ENCODE measurements around the gene RHBG. TPM values are rescaled to one million over a fixed set of nuclear protein-coding genes. Genes with fewer than 3 reads are reported as not detected.

RHBG gene
- total and polyA plus RNA-seq, 9 donors = 0.13 to 1.2 (median 0.49) TPM; not detected in 6

DNA sequence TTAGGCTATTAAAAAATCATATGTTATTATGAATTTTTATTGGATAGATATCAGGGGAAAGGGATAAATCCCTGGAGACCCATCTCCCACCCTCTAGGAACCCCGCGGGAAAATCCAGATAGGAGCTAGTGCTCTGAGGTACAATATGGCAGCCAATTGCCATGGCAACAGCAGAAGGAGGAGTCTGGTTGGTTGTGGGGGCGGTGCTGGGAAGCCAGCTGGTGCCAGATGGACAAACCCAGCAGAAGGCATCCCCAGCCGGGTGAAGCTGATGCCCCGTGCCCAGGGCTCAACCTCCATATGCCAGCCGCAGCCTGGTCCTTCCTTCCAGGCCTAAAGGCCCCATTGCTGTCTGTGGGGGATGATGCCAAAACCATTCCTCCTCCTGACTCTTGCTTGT lies 38.3 kb downstream of the RHBG start:
- Histone ChIP-seq H3K4me1 (ENCODE audit: control insufficient read depth, insufficient read depth, low read length) (no peaks in the 10 kb centered on the region), H3K36me3 (ENCODE audit: control insufficient read depth, insufficient read depth, low read length) (no peaks in the 10 kb centered on the region), H3K4me3 (ENCODE audit: low read length) (no peak overlapping the region), H3K9me3 (replicated peaks; ENCODE audit: control insufficient read depth, low read depth, low read length) (no peaks in the 10 kb centered on the region), H3K27me3 (ENCODE audit: control insufficient read depth, insufficient read depth, low read length) (peaks cover 68% of the 10 kb centered on the region), H3K27ac (ENCODE audit: low read length) (no peak overlapping the region)
- DNase-seq = no peak
- 20% methylated on average over 1 of the region's 6 CpGs for WGBS (ENCODE audit: insufficient coverage)

DNA sequence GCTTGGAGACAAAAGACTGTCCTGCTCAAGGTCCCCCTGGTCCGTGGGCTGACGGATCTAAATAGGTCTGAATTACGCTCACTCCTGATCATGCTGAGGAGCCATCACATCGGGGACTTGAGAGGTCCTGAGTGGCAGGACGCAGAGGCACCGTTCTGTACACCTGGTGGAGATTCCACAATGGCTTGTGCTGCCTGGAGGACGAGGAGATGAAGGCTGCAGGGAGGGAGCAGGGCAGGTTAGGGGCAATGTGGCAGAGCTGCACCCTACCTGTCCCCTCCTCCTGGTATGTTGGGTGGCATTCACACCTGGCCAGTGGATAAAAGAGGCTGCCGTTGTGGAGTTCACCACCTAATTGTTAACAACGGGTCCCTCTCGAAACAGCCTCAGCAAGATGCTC lies 38.7 kb downstream of the RHBG start:
- DNase-seq = no peak
- Histone ChIP-seq H3K36me3 (ENCODE audit: control insufficient read depth, insufficient read depth, low read length) (no peaks in the 10 kb centered on the region), H3K4me3 (ENCODE audit: low read length) (no peak overlapping the region), H3K27me3 (ENCODE audit: control insufficient read depth, insufficient read depth, low read length) (peaks cover 68% of the 10 kb centered on the region), H3K4me1 (ENCODE audit: control insufficient read depth, insufficient read depth, low read length) (no peaks in the 10 kb centered on the region), H3K9me3 (replicated peaks; ENCODE audit: control insufficient read depth, low read depth, low read length) (no peaks in the 10 kb centered on the region), H3K27ac (ENCODE audit: low read length) (no peak overlapping the region)
- WGBS (ENCODE audit: insufficient coverage) = 58% methylated on average over 7 of the region's 10 CpGs

DNA sequence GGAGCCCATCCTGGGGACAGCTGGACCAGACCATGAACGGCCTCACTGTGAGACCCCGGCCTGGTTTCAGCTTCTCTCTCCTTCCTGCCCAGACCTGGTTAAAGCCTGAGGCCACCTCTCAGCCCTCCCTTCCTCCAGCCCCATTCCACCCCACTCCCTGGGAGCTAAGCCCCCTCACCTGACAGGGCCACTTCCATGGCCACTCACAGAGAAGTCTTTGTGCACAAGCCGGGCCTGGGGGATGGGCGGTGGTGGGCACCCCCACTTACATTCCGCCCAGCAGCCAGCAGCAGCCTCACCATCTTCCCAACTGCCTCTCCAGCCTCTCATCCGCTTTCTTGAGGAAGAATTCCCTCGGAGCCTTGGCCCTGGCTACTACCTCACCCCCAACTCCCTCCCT lies 40.4 kb downstream of the RHBG start:
- H3K4me1 ChIP-seq (ENCODE audit: control insufficient read depth, insufficient read depth, low read length) = no peaks in the 10 kb centered on the region
- WGBS (ENCODE audit: insufficient coverage) = 70% methylated on average over 5 of the region's 7 CpGs
- H3K36me3 ChIP-seq (ENCODE audit: control insufficient read depth, insufficient read depth, low read length) = no peaks in the 10 kb centered on the region
- DNase-seq = no peak
- no peak overlapping the region for H3K4me3 ChIP-seq (ENCODE audit: low read length)
- peaks cover 78% of the 10 kb centered on the region for H3K27me3 ChIP-seq (ENCODE audit: control insufficient read depth, insufficient read depth, low read length)
- H3K27ac ChIP-seq (ENCODE audit: low read length) = no peak overlapping the region
- no peaks in the 10 kb centered on the region for H3K9me3 ChIP-seq (replicated peaks; ENCODE audit: control insufficient read depth, low read depth, low read length)

DNA sequence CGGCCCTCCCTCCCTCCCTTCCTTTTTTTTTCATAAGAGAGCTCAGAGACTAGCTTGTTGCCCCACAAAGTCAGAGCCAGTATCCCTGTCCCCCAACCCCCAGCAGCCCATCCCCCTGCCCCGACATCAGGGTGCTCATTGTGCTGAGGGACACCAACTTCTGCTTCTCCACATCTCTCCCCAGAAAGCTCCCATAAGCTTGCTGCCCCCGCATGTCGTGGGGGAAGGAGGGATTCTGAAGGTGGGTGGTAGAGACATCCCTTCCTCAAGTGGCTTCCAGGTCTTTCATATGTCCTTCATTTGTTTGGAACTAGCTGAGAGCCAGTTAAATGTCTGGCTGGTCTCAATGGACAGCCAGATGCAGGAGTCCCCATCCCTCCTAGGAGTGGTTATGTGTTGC lies 41.2 kb downstream of the RHBG start:
- Histone ChIP-seq H3K4me1 (ENCODE audit: control insufficient read depth, insufficient read depth, low read length) (no peaks in the 10 kb centered on the region), H3K27me3 (ENCODE audit: control insufficient read depth, insufficient read depth, low read length) (peaks cover 77% of the 10 kb centered on the region)
- 60% methylated on average over 1 of the region's 4 CpGs for WGBS (ENCODE audit: insufficient coverage)

DNA sequence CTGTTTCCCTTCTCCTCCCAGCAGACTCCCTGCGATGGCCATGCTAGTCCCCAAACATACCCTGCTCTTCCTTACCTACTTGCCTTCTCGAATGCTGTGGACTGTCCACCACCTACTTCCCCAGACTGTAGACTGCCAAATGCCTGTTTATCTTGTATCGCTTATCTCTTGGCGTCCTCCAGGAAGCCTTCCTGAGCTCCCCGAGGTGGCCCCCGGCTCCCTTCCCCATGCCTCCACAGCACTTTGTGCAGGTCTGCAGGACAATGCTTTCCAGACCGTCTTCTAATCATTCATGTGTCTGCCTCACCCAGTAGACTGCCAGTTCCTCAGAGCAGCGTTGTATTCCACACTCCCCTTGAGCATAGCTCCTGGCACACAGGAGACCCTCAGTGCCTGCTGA lies 41.7 kb downstream of the RHBG start:
- no peaks in the 10 kb centered on the region for H3K9me3 ChIP-seq (replicated peaks; ENCODE audit: control insufficient read depth, low read depth, low read length)
- H3K36me3 ChIP-seq (ENCODE audit: control insufficient read depth, insufficient read depth, low read length) = no peaks in the 10 kb centered on the region
- DNase-seq = no peak
- H3K4me1 ChIP-seq (ENCODE audit: control insufficient read depth, insufficient read depth, low read length) = no peaks in the 10 kb centered on the region
- peaks cover 77% of the 10 kb centered on the region for H3K27me3 ChIP-seq (ENCODE audit: control insufficient read depth, insufficient read depth, low read length)
- H3K27ac ChIP-seq (ENCODE audit: low read length) = no peak overlapping the region
- WGBS (ENCODE audit: insufficient coverage) = 82% methylated on average over 7 of the region's 8 CpGs
- H3K4me3 ChIP-seq (ENCODE audit: low read length) = no peak overlapping the region

More for the DNA sequence above, 41.2 kb downstream of the RHBG start:
- Histone ChIP-seq H3K36me3 (ENCODE audit: control insufficient read depth, insufficient read depth, low read length) (no peaks in the 10 kb centered on the region), H3K9me3 (replicated peaks; ENCODE audit: control insufficient read depth, low read depth, low read length) (no peaks in the 10 kb centered on the region), H3K27ac (ENCODE audit: low read length) (no peak overlapping the region), H3K4me3 (ENCODE audit: low read length) (no peak overlapping the region)
- no peak for DNase-seq

DNA sequence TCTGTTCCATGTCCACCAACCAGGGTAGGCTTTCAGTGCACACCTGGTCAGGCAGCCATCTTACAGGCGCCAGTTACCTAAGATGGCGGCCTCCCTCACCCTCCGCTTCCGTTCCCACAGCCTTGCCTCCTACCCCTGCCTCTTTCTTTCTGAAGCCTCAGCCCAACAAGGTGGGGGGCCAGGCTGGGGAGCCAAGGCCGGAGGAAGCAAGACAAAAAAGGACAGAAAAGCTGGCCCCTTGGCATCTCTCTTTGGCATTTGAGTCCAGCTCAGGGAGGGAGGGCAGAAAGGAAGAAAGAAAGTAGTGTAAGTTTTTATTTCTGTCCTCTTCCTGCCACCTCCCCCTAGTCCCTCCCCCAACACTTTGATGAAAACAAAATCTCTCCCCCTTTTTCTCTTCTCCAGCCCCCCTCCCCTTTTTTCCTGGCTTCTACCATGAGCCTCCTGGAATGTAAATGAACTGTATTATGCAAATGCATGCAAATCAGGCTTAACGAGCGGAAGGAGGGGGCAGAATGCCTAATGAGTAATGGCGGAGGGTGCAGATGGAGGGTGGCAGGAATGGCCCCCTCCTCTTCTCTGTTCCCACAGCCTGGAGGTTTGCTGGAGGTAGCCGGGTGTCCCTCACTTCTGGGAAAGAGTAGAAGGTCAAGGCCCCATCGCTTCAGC lies 43.8 kb downstream of the RHBG start:
- Histone ChIP-seq H3K9me3 (replicated peaks; ENCODE audit: control insufficient read depth, low read depth, low read length) (no peaks in the 10 kb centered on the region), H3K4me3 (ENCODE audit: low read length) (no peak overlapping the region), H3K27me3 (ENCODE audit: control insufficient read depth, insufficient read depth, low read length) (peaks cover 72% of the 10 kb centered on the region), H3K27ac (ENCODE audit: low read length) (no peak overlapping the region), H3K36me3 (ENCODE audit: control insufficient read depth, insufficient read depth, low read length) (no peaks in the 10 kb centered on the region), H3K4me1 (ENCODE audit: control insufficient read depth, insufficient read depth, low read length) (no peaks in the 10 kb centered on the region)
- no peak for DNase-seq
- WGBS (ENCODE audit: insufficient coverage) = 100% methylated on average over 1 of the region's 10 CpGs

DNA sequence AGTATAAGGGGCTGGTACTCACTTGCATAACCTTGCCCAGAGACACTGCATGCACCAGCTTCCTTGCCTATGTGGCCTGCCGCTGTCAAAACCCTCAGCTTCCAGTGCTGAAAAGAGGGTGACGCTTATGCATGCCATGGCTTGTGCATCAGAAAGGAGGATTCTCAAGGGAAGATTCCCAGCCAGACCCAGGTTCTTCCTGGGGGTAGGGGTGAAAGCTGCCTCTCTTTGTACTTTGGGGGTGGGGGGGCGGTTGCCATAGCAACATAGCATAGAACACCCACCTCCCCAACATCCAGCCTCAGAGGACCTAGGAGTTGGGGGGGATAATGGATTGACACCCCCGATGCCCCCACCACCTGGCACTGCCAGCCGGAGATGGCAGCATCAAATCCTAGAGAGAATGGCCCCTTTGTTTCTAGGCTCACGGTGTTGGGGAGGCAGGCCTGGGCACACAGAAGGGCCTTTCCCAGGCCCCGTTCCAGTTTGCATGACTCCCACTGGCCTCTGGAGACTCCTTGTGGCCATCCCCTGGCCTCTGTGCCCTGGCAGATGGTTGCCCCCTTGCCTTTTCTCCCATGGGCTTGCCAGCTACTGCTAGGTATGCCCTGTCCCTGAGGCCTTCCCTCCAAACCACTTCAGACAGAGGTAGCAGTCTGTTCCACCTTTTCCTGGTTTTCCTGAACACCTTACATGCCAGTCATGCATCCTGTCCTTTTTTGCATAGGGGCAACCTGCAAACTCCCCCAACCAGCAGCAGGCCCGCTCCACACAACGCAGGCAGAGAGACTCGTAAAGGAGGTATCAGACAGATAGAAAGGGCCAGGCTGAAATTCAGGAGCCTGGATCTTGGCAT lies 44.6 kb downstream of the RHBG start:
- WGBS (ENCODE audit: insufficient coverage) = 73% methylated on average over 3 of the region's 10 CpGs
- H3K36me3 ChIP-seq (ENCODE audit: control insufficient read depth, insufficient read depth, low read length) = no peaks in the 10 kb centered on the region
- no peak overlapping the region for H3K27ac ChIP-seq (ENCODE audit: low read length)
- no peaks in the 10 kb centered on the region for H3K9me3 ChIP-seq (replicated peaks; ENCODE audit: control insufficient read depth, low read depth, low read length)
- no peak overlapping the region for H3K4me3 ChIP-seq (ENCODE audit: low read length)
- no peak for DNase-seq
- peaks cover 74% of the 10 kb centered on the region for H3K27me3 ChIP-seq (ENCODE audit: control insufficient read depth, insufficient read depth, low read length)
- no peaks in the 10 kb centered on the region for H3K4me1 ChIP-seq (ENCODE audit: control insufficient read depth, insufficient read depth, low read length)

DNA sequence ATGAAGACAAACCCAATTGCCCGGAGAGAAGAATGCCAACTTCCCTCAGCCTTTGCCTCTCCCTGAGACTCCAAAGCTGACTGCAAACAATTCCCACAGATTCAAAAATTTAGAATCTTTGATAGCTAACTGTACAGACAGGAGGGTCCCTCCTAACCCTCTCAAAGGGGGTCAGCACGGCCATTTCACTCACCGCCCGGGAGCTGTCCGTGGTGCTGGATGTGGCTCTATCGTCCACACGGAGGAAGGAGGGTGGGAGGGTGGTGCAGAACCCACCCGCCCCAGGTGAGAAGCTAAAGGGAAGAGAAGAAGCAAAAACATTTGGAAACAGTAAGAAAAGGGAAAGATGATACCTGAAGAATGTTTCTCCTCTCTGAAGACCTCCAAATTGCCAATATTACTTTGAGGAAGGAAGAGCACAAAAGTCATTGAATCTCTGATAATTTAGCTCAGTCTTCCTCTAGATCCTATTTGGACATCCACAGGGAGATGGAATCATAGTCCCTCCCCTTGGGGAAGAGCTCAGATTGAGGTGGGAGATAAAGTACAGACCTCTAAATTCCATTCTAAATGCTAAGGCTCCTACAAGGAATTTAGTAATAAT lies 45.6 kb downstream of the RHBG start:
- Histone ChIP-seq H3K9me3 (replicated peaks; ENCODE audit: control insufficient read depth, low read depth, low read length) (no peaks in the 10 kb centered on the region), H3K4me3 (ENCODE audit: low read length) (no peak overlapping the region), H3K27ac (ENCODE audit: low read length) (no peak overlapping the region), H3K36me3 (ENCODE audit: control insufficient read depth, insufficient read depth, low read length) (no peaks in the 10 kb centered on the region), H3K27me3 (ENCODE audit: control insufficient read depth, insufficient read depth, low read length) (peaks cover 78% of the 10 kb centered on the region), H3K4me1 (ENCODE audit: control insufficient read depth, insufficient read depth, low read length) (no peaks in the 10 kb centered on the region)
- no CpG with 5 or more reads among the region's 8 CpGs for whole genome bisulfite sequencing (ENCODE audit: insufficient coverage)
- DNase-seq = no peak

DNA sequence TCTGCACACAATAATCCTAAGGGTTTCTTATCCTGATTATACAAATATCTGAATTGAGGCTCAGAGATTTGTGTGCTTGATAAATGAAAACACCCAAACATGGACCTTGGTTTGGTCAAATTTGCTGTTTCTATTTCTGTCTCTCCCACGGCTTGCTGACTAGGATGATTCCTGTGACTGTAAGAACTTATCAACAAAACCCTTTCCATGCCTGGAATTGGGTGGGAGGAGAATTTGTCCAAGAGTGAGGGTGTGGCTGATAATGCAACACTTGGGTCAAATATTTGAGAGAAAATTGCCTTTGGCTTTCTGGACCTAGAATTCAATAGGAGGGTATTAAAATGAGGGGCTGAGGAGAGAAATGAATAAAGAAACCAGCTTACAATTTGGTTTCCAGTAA lies 48.0 kb downstream of the RHBG start:
- DNase-seq = no peak
- Histone ChIP-seq H3K27ac (ENCODE audit: low read length) (no peak overlapping the region), H3K27me3 (ENCODE audit: control insufficient read depth, insufficient read depth, low read length) (peaks cover 89% of the 10 kb centered on the region), H3K4me3 (ENCODE audit: low read length) (no peak overlapping the region), H3K36me3 (ENCODE audit: control insufficient read depth, insufficient read depth, low read length) (no peaks in the 10 kb centered on the region), H3K9me3 (replicated peaks; ENCODE audit: control insufficient read depth, low read depth, low read length) (no peaks in the 10 kb centered on the region), H3K4me1 (ENCODE audit: control insufficient read depth, insufficient read depth, low read length) (peaks cover 21% of the 10 kb centered on the region)
- no CpG with 5 or more reads among the region's 1 CpG for WGBS (ENCODE audit: insufficient coverage)

DNA sequence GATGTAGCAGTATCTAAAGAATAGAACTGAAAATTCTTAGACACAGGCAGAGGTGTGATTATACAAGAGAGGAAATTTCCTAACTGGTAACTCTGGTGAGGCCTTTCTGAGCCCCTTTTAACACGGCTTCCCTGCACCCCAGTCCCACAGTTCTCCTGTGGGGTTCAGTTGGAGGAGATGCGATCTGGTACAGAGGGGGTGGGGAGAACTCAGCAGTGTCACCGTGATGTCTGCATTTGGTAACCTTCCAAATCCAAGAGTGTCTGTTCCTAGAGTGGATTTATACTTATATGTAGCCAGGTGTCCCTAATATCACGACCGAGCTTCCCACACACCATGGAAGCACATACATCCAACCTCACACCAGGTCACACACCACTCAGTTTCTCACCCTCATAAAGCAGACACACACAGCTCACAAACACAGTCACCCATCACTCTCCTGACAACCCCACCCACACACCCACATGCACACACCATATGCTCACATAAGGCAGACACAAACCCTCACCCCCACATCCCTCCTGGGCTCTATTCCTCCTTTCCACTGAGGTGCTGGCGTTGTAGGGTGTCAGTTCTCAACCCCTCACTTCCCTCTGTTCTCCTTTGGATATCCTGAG lies 48.5 kb downstream of the RHBG start:
- peaks cover 21% of the 10 kb centered on the region for H3K4me1 ChIP-seq (ENCODE audit: control insufficient read depth, insufficient read depth, low read length)

More for the DNA sequence above, 48.5 kb downstream of the RHBG start:
- 100% methylated on average over 2 of the region's 6 CpGs for WGBS (ENCODE audit: insufficient coverage)
- Histone ChIP-seq H3K27ac (ENCODE audit: low read length) (no peak overlapping the region), H3K36me3 (ENCODE audit: control insufficient read depth, insufficient read depth, low read length) (no peaks in the 10 kb centered on the region), H3K4me3 (ENCODE audit: low read length) (no peak overlapping the region), H3K9me3 (replicated peaks; ENCODE audit: control insufficient read depth, low read depth, low read length) (no peaks in the 10 kb centered on the region), H3K27me3 (ENCODE audit: control insufficient read depth, insufficient read depth, low read length) (peaks cover 90% of the 10 kb centered on the region)
- DNase-seq = no peak
